HG03469 (cell line): ENCODE measurements around the gene TRAF3.
"Not testable (repeated sequence)": the region's sequence is repeated elsewhere in the genome, so short reads cannot be mapped to it uniquely, and the experiment has no call there.

Source experiments
- ATAC-seq: cut with Tn5 transposase; IDR thresholded peaks from one replicate; pipeline ENCODE4 v1.9.1; 2021; ENCODE audit warnings: mild to moderate bottlenecking, moderate library complexity, moderate number of reproducible peaks; ENCODE audit not compliant: unreplicated experiment

TRAF3 gene

GRCh38 chr14:102859911-102860310 is 82.7 kb downstream of the TRAF3 start:
- ATAC-seq, result no peak

GRCh38 chr14:102862154-102862773 is 85.0 kb downstream of the TRAF3 start:
- no peak for ATAC-seq

- no peak for ATAC-seq
Observed at GRCh38 chr14:102863381-102863780, 86.1 kb downstream of the TRAF3 start.

GRCh38 chr14:102865916-102866315 is 88.7 kb downstream of the TRAF3 start:
- not testable (repeated sequence) for ATAC-seq

GRCh38 chr14:102866982-102867761 is 89.9 kb downstream of the TRAF3 start:
- ATAC-seq, result no peak

DNA sequence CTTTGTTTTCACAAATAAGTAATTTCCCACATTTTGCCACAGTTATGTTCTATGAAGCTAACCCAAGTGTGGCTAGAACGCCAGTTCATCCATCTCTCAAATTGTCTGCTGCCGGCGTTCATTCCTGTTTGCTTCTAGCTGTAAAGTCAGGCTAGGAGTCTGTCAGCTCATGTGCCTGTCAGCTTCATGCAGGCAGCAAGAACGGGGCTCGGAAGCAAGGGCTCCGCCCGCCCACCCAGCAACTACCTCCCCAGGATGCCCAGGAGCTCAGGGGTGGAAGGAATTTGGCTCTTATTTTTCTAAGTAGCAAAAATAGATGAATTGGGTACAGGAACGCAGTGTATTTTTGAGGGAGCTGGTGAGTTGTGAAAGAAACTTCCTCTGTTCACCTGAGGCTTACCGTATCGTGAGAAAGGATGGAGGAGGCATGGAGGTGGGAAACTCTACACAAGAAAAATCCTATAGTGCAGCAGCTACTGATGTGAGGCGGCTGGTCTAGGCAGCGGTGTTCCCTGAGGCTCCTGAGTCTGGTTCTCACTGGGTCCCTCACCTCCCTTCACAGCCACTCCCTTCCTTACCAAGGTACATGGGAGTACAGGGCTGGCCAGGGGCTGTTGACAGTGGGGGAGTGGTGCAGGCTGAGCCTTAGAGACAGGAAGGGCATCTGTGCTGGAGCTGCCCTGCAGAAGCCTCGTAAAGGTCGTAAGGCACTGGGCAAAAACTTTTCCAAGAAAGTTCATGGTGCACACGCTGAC is 90.8 kb downstream of the TRAF3 start:
- ATAC-seq, result no peak

DNA sequence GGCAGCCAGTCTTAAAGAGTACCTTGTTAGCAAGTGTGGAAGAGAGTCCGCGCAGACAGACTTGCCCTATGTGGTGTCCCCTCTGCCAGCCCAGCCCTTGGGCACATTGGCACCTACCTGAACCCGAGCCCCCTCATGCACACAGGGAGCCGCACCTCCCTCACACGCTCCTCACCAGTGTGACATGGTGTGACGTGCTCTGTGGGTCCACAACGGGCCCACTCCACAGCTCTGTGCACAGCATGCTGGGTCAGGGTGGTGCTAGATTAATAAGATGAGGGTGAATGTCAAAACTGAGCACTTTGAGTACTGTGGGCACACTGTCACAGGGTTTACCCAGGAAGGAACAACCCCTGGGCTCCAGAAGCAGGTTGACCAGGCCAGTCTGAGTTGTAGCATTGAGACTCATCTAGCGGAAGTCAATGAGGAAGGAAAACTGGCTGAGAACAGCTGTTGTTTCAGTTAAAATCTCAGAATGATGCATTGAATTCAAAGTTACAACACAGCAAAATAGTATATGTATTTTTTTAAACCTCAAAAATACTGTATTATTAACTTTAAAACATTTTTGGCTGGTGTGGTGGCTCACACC is 91.8 kb downstream of the TRAF3 start:
- no peak for ATAC-seq

DNA sequence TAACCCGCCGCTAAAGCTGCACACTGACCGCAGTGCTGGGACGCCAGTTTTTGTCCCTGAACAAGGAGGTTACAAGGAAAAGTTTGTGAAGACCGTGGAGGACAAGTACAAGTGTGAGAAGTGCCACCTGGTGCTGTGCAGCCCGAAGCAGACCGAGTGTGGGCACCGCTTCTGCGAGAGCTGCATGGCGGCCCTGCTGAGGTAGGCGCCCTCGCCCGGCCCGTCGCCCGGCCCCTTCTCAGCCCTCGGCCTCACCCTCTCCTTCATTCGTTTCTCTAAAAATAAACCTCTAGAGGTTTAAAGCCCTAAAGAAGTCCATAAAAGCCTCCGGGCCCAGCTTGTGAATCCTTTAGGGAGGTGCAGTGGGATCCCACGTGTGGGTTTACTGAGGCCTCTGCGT is 93.0 kb downstream of the TRAF3 start:
- no peak for ATAC-seq

- ATAC-seq, result no peak
Observed at GRCh38 chr14:102870994-102871831, 94.0 kb downstream of the TRAF3 start.

DNA sequence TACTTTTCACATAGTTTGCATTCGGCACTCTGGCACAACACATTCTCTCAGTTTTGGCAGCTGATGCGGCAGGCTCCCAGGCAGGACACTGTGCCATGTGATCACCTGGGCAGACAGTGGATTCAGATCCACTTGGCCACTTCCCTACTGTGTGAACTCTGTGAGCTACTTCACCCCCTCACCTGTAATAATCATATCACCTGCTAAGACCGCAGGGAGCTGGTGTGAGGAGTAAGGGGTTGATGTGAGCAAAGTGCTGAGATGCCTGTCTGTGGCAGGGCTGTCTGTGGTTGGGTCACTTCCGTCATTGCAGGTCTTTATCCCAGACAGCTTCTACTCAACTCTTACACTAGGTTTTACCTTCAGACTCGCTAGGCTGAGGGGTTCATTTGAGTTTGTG is 94.8 kb downstream of the TRAF3 start:
- ATAC-seq, result no peak

DNA sequence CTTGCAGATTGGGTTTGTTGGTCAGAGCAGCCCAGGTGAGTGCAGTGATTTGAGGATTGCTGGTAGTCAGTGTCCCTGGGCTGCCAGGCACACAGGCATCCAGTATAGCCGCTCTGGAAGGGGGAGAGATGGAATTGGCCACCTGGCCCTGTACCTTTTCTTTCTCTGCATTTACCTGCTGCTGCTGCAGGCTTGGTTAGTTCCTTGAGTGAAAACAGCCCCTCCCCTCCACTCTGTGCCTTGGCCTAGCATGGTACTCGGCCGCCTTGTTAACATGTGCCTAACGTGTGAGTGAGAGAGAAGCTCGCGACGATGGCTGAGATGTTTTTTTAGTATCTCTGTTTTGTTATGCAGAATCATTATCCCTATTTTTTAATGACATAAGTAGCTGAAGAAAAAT is 95.9 kb downstream of the TRAF3 start:
- no peak for ATAC-seq

- no peak for ATAC-seq
Observed at GRCh38 chr14:102873546-102874061, 96.4 kb downstream of the TRAF3 start.

DNA sequence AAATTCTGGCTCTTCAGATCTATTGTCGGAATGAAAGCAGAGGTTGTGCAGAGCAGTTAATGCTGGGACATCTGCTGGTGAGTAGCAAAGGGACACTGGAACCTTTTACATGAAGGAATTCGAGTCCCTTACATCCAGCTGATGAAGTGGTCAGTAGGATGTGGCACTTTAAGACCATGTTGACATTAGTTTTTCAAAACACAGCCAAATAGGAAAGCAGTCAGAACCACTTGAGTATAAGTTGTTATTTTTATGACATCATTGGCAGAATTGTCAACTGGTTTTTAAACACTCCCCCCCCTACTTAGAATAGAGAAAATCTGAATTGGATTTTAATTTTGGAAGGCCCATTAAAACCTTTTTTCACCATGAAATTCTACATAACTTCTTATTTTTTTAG is 98.4 kb downstream of the TRAF3 start:
- ATAC-seq, result no peak

- ATAC-seq, result not testable (repeated sequence)
Observed at GRCh38 chr14:102877511-102877910, 100.3 kb downstream of the TRAF3 start.

DNA sequence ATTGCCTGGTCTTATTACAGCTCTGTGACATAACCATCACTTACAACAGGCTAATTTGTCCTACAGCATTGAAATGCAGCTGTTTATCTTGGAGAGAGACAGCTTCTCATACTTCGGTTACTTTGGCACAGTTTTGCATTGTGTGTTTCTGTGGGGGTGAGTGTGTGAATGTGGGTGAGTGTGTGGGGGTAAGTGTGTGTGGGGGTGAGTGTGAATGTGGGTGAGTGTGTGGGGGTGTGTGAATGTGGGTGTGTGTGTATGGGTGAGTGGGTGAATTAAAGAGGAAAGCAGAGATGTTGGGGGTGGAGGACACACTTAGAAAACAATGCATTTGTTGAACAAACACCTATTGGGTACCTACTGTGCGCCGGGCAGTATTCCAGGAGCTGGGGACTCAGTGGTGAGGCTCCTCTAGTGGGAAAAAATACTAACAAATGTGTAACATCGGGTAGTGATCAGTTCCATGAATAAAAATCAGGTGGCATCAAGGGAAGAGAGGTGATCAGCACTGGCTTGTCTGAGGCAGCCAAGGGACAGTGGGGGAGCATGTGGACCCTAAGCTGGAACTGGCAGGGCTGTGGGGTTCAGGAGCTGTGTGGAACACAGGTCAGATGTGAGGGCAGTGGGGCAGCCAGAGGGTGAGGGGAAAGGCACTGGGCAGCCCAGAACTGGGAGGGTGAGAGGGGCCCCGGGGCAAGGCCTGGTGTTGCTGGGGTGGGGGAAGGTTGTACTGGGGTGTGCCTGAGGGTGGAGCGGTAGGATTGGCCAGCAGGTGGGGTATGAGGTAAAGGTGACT is 101.1 kb downstream of the TRAF3 start:
- no peak for ATAC-seq

DNA sequence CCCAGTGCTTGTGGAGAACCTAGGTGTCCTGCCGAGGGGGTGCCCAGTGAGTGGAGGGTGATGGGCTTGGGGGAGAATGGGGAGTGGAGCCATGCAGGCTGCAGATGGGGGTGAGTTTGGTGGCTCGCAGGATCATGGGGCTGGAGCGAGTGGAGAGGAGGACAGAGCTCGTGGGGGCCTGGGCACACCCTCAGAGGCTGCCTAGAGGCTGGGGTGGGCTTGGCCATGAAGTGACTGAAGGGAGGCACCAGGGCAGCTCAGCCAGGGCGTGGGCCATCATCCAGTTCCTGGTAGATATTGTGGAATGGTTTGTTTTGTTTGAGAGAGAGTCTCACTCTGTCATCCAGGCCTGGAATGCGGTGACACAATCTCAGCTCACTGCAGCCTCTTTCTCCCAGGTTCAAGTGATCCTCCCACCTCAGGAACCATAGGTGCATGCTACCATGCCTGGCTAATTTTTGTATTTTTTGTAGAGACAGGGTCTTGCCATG is 101.8 kb downstream of the TRAF3 start:
- ATAC-seq, result no peak

GRCh38 chr14:102882226-102882906 is 105.1 kb downstream of the TRAF3 start:
- ATAC-seq, result no peak

DNA sequence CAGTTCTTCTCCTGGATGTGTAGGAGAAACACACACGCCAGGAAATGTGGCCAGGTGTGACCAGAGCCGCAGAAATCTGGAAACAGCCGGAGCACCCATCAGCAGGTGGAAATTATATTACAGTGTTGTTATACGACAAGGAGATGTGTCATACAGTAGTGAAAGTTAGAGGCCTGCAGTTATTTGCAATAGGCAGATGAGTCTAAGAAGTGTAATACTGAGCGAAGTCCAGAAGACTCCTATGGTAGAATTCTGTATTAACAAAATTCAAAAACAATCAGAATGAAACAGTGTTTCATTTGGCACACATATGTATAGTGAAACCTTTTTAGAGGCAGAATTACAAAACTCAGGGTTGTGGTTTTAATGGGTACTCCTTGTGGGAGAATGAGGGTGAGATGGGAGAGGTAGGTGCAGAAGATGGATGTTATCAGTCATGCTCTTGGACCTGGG is 105.9 kb downstream of the TRAF3 start:
- no peak for ATAC-seq

DNA sequence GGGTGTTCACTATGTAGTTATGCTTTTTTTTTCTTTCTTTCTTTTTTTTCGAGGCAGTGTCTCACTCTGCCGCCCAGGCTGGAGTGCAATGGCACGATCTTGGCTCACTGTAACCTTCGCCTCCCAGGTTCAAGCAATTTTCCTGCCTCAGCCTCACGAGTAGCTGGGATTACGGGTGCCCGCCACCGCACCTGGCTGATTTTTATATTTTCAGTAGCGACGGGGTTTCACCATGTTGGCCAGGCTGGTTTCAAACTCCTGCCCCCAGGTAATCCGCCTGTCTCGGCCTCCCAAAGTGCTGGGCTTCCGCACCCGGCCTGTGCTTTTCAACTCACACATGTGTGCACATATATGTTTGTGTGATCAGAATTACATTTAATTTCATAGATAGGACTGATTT is 106.3 kb downstream of the TRAF3 start:
- no peak for ATAC-seq
